Measurements from ENCODE around the gene CEP192. TPM values are rescaled to one million over a fixed set of nuclear protein-coding genes. Genes with fewer than 3 reads are reported as not detected.

Gene CEP192
- polyA plus RNA-seq, 3 donors = 3.0 to 29.6 (median 3.7) TPM

- Mint-ChIP-seq H3K4me3 (no peak overlapping the region), H3K27me3 (ENCODE audit: low read depth in 3 of 3) (no peaks in the 10 kb centered on the region), H3K27ac (no peak overlapping the region), H3K4me1 (no peaks in the 10 kb centered on the region), H3K36me3 (peaks cover 83 to 96% of the 10 kb centered on the region in 2 donors), H3K9me3 (peaks cover 0 to 4% (median 0%) of the 10 kb centered on the region in 7 donors)
- no peak overlapping the region for H3K4me2 ChIP-seq (replicated peaks; ENCODE audit: extremely low read depth, low read length, poor library complexity, severe bottlenecking)
- no peak for DNase-seq
- H3K4me1 ChIP-seq (ENCODE audit: control insufficient read depth in 1 of 2, insufficient read depth in 2 of 2, low read length in 2 of 2) = no peaks in the 10 kb centered on the region
- no CpG with 5 or more reads among the region's 2 CpGs for WGBS (ENCODE audit: insufficient coverage)
- H3K27me3 ChIP-seq (ENCODE audit: control insufficient read depth in 2 of 2, insufficient read depth in 2 of 2, low read length in 2 of 2) = no peaks in the 10 kb centered on the region
- H2AFZ ChIP-seq (ENCODE audit: insufficient read depth, low read depth, low read length, poor library complexity, severe bottlenecking) = no peak overlapping the region
- TF ChIP-seq, protein P1, sequence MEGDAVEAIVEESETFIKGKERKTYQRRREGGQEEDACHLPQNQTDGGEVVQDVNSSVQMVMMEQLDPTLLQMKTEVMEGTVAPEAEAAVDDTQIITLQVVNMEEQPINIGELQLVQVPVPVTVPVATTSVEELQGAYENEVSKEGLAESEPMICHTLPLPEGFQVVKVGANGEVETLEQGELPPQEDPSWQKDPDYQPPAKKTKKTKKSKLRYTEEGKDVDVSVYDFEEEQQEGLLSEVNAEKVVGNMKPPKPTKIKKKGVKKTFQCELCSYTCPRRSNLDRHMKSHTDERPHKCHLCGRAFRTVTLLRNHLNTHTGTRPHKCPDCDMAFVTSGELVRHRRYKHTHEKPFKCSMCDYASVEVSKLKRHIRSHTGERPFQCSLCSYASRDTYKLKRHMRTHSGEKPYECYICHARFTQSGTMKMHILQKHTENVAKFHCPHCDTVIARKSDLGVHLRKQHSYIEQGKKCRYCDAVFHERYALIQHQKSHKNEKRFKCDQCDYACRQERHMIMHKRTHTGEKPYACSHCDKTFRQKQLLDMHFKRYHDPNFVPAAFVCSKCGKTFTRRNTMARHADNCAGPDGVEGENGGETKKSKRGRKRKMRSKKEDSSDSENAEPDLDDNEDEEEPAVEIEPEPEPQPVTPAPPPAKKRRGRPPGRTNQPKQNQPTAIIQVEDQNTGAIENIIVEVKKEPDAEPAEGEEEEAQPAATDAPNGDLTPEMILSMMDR (IDR thresholded peaks at IDR 0.05) = no peak
- H3K9me3 ChIP-seq (replicated peaks in 1 of 2; ENCODE audit: control insufficient read depth in 1 of 2, insufficient read depth in 1 of 2, low read length in 2 of 2) = peaks cover 0 to 3% of the 10 kb centered on the region in 2 donors
- no peaks in the 10 kb centered on the region for H4K20me1 ChIP-seq (ENCODE audit: insufficient read depth, low read length)
- no peak overlapping the region for H3K27ac ChIP-seq (ENCODE audit: low read depth in 1 of 2, low read length in 2 of 2)
- no peak overlapping the region for H3K4me3 ChIP-seq (replicated peaks in 1 of 3; ENCODE audit: low read depth in 2 of 3, low read length in 3 of 3)
- intact Hi-C loops (cut with micrococcal nuclease) = no loop called here
- peaks cover 14% of the 10 kb centered on the region for H3K79me2 ChIP-seq (ENCODE audit: insufficient read depth, low read length)
- peaks cover 81 to 99% of the 10 kb centered on the region in 2 donors for H3K36me3 ChIP-seq (replicated peaks in 1 of 2; ENCODE audit: control insufficient read depth in 1 of 2, insufficient read depth in 2 of 2, low read length in 2 of 2)
- H3K9ac ChIP-seq (ENCODE audit: insufficient read depth, low read length, poor library complexity, severe bottlenecking) = no peak overlapping the region
These were observed 27.2 kb downstream of the CEP192 start for GRCh38 chr18:13018374-13018773.

- Histone ChIP-seq H3K36me3 (replicated peaks in 1 of 2; ENCODE audit: control insufficient read depth in 1 of 2, insufficient read depth in 2 of 2, low read length in 2 of 2) (peaks cover 81 to 99% of the 10 kb centered on the region in 2 donors), H2AFZ (ENCODE audit: insufficient read depth, low read depth, low read length, poor library complexity, severe bottlenecking) (no peak overlapping the region), H3K9ac (ENCODE audit: insufficient read depth, low read length, poor library complexity, severe bottlenecking) (no peak overlapping the region), H3K9me3 (replicated peaks in 1 of 2; ENCODE audit: control insufficient read depth in 1 of 2, insufficient read depth in 1 of 2, low read length in 2 of 2) (peaks cover 0 to 3% of the 10 kb centered on the region in 2 donors), H3K27ac (ENCODE audit: low read depth in 1 of 2, low read length in 2 of 2) (no peak overlapping the region), H3K4me1 (ENCODE audit: control insufficient read depth in 1 of 2, insufficient read depth in 2 of 2, low read length in 2 of 2) (no peaks in the 10 kb centered on the region), H3K27me3 (ENCODE audit: control insufficient read depth in 2 of 2, insufficient read depth in 2 of 2, low read length in 2 of 2) (no peaks in the 10 kb centered on the region), H4K20me1 (ENCODE audit: insufficient read depth, low read length) (no peaks in the 10 kb centered on the region), H3K79me2 (ENCODE audit: insufficient read depth, low read length) (peaks cover 22% of the 10 kb centered on the region), H3K4me2 (replicated peaks; ENCODE audit: extremely low read depth, low read length, poor library complexity, severe bottlenecking) (no peak overlapping the region), H3K4me3 (replicated peaks in 1 of 3; ENCODE audit: low read depth in 2 of 3, low read length in 3 of 3) (no peak overlapping the region)
- H3K36me3 Mint-ChIP-seq = peaks cover 84 to 97% of the 10 kb centered on the region in 2 donors
- TF ChIP-seq, protein P1 (IDR thresholded peaks at IDR 0.05) = no peak
- no CpG with 5 or more reads among the region's 3 CpGs for WGBS (ENCODE audit: insufficient coverage)
- intact Hi-C loops (cut with micrococcal nuclease) = no loop called here
- no peaks in the 10 kb centered on the region for H3K4me1 Mint-ChIP-seq
- no peaks in the 10 kb centered on the region for H3K27me3 Mint-ChIP-seq (ENCODE audit: low read depth in 3 of 3)
- no peak overlapping the region for H3K4me3 Mint-ChIP-seq
- H3K27ac Mint-ChIP-seq = no peak overlapping the region
- no peak for DNase-seq
- peaks cover 0 to 4% (median 0%) of the 10 kb centered on the region in 7 donors for H3K9me3 Mint-ChIP-seq
These were observed 28.1 kb downstream of the CEP192 start for GRCh38 chr18:13019301-13019700.
